Stimulated activated CD4-positive, alpha-beta T cell treated with anti-CD3 and anti-CD28 coated beads, Interleukin-12 subunit alpha, Interleukin-12 subunit beta, amount 100 ng/mL, for 48 hours (primary cell): ENCODE measurements around the gene ETV3L.

ENCODE experiments used
- DNase-seq, 3 donors: peaks; one replicate each; pipeline ENCODE4 v3.0.0-alpha.2; 2020; ENCODE audit warnings: low read depth in 2 of 3, low spot score in 1 of 3

Gene ETV3L

GRCh38 chr1:157099633-157100009 is at the start of gene ETV3L:
TSS of gene ETV3L (minus strand) at chr1:157099808. CDS start at chr1:157099523, 285 bp downstream.
- no peak for DNase-seq

- no peak for DNase-seq
Observed at GRCh38 chr1:157147906-157148700, 48.5 kb upstream of the ETV3L start.

- DNase-seq = no peak
Observed at GRCh38 chr1:157147037-157147436, 47.4 kb upstream of the ETV3L start.

GRCh38 chr1:157146244-157146643 is 46.6 kb upstream of the ETV3L start:
- no peak for DNase-seq

GRCh38 chr1:157145076-157145475 is 45.5 kb upstream of the ETV3L start:
- no peak for DNase-seq

GRCh38 chr1:157144509-157144908 is 44.9 kb upstream of the ETV3L start:
- DNase-seq = no peak

- no peak for DNase-seq
Observed at GRCh38 chr1:157142765-157143423, 43.3 kb upstream of the ETV3L start.

GRCh38 chr1:157142201-157142600 is 42.6 kb upstream of the ETV3L start:
- DNase-seq = no peak

- DNase-seq = no peak
Observed at GRCh38 chr1:157141212-157141855, 41.7 kb upstream of the ETV3L start.

- no peak for DNase-seq
Observed at GRCh38 chr1:157140063-157140588, 40.5 kb upstream of the ETV3L start.

GRCh38 chr1:157139052-157139715 is 39.6 kb upstream of the ETV3L start:
- DNase-seq = no peak

- peak; percentile 79 to 85 (median 84) for DNase-seq
Observed at GRCh38 chr1:157138220-157139051, 38.8 kb upstream of the ETV3L start, which contains the start of gene ETV3. TSS of gene ETV3 (minus strand) at chr1:157138395. CDS start at chr1:157136352, 2,043 bp downstream.

GRCh38 chr1:157137408-157138219 is 38.0 kb upstream of the ETV3L start:
- DNase-seq = no peak

- no peak for DNase-seq
Observed at GRCh38 chr1:157137046-157137407, 37.4 kb upstream of the ETV3L start.

- no peak for DNase-seq
Observed at GRCh38 chr1:157136133-157136532, 36.5 kb upstream of the ETV3L start.

- no peak for DNase-seq
Observed at GRCh38 chr1:157135646-157136045, 36.0 kb upstream of the ETV3L start.

GRCh38 chr1:157135070-157135469 is 35.5 kb upstream of the ETV3L start:
- no peak for DNase-seq

GRCh38 chr1:157134442-157134841 is 34.8 kb upstream of the ETV3L start:
- no peak for DNase-seq

- no peak for DNase-seq
Observed at GRCh38 chr1:157133426-157133825, 33.8 kb upstream of the ETV3L start.
